Stimulated activated CD4-positive, alpha-beta T cell treated with anti-CD3 and anti-CD28 coated beads, Interleukin-4, amount 100 ng/mL, for 24 hours (primary cell): Measurements from ENCODE around the gene CST3.
"Not testable (repeated sequence)": the region's sequence is repeated elsewhere in the genome, so short reads cannot be mapped to it uniquely, and the experiment has no call there.

Source experiments
- DNase-seq: peaks from one replicate; pipeline ENCODE4 v3.0.0-alpha.2; 2020

Gene CST3

DNA sequence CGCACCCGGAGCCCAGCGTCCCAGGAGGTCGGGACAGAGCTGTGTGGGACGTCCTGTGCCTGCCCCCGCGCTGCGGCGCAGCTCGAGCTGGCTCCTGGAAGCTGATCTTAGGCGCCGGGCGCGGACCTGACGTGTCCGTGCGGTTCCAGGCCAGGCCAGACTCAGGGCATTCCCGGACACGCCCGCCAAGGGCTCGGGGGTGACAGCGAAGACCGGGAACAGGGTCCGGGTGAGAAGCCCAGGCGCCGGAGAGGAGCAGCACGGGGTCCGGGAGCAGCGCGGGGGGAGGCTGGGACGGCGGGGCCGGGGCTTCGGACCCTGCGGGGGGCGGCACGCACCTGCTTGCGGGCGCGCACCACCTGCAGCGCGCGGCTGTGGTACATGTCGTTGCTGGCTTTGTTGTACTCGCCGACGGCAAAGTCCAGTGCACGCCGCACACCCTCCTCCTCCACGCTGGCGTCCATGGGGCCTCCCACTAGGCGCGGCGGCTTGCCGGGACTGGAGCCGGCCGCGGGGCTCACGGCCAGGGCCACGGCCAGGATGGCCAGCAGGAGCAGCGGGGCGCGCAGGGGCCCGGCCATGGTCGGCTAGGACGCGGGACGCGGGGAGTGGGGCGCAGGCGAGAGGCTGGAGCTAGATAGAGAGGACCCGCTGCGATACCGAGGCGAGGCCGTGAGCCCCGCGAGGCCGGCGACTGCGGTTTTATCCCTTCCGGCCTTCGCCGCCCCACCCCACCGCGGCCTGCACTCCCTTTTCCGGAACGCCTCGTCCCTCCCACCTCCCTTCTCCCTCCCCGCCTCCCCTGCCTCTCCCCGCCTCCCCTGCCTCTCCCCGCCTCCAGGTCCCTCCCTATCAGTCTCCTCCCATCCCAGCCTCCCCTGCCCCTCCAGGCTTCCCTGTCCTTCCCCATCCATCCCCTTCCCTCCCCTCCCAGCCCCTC is at the start of gene CST3:
TSS of gene CST3 (minus strand) at position 674 of the 940 bp plus-strand sequence. CDS start at position 581, 93 bp downstream.
- no peak for DNase-seq

DNA sequence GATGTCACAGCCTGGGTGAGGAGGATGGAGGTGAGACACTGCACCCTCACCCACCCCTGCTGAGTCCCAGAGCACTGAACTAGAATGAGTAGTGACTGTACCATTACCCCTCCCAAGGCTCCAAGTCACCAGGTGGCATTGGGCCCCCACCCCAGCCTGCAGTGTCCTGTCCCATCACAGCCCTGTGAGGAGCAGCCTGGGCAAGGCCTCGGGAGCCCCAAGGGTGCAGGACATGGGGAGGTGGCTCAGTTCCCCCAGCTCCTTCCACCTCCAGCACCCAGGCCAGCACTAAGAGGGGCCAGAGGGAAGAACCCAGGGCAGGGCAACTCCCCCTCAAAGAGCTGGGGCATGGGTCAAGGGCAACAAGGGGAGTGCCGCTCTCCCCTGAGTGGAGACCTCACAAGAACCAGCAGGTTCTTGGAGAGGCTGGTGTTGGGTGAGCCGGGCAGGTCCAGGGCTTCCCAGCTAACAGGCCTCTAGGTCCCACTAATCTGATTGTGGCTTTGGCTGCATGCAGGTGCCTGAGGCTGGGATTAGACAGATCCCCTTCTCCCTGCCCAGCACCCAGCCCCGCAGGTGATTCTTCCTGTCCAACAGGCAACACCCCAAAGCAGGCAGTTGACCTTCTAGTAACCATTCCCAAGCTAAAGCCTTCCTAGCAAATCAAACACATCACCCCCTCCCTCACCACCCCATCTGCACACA is 48.4 kb upstream of the CST3 start:
- no peak for DNase-seq

DNA sequence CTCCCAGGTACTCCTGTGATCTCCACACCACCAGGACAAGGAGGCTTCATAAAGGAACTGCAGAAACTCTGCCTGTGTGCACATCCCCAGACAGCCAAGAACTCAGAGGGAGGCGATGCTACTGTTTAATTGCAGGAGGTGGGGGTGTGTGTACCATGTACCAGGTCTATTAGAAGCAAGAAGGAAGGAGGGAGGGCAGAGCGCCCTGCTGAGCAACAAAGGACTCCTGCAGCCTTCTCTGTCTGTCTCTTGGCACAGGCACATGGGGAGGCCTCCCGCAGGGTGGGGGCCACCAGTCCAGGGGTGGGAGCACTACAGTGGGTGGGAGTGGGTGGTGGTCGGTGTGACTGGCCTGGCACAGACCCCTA is 47.8 kb upstream of the CST3 start:
- DNase-seq, result not testable (repeated sequence)

GRCh38 chr20:23684261-23684660 is 46.5 kb upstream of the CST3 start:
- DNase-seq, result no peak

DNA sequence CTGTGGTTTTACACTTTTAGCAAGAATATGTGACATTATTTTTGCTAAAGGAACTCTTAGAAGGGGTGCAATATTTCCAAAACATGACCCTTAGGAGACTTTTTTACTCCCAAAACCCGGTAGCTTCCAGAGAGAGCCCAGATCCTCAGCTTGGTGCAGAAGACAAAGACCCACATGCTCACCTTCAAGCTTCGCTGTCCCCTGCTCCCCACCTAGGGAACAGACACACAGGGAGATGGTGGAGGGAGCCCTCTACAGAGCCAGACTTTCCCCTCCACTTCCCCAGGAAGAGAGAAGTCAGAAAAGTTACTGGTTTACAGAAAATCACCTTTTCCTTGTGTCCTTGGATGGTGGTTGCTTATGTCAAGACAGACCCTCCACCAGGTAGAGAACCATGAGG is 46.1 kb upstream of the CST3 start:
- no peak for DNase-seq

GRCh38 chr20:23683281-23683680 is 45.5 kb upstream of the CST3 start:
- no peak for DNase-seq

DNA sequence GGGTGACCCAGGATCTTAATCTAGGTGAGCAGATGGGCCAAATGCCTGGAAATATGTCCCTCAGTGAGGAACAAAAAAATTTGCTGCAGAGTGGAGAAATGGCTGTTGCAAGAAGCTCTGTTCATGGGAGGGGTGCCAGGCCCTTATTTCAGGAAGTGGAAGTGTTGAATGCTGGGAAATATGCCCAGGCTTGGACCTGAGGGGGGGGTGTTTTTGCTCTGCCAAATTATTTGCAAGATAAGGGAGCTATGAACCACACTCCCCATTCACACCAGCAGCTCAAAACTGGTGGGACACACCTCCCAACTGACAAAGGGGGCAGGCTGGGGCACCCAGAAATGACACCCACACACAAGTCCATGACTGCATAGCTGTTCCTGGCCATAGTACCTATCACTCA is 42.4 kb upstream of the CST3 start:
- no peak for DNase-seq

- DNase-seq, result no peak
Observed at GRCh38 chr20:23679133-23680092, 41.7 kb upstream of the CST3 start.

GRCh38 chr20:23673209-23673608 is 35.5 kb upstream of the CST3 start:
- no peak for DNase-seq

DNA sequence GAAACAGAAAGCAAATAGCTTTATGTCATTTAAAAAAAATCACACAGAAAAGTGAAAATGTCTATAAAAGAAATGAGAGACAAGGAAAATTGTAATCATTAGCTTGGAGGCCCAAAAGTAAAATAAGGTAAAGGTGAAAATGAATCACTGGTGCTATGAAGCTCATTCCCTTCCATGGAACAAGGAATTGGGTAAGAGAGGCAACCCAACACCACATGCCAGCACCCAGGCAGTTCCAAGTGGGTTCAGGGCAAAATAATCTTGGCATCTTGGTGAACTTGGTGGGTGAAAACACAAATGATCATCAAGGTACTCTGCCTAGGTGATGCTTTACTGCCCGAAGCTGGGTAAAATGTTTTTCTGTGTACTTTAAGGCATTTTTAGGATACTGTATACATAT is 34.4 kb upstream of the CST3 start:
- no peak for DNase-seq

DNA sequence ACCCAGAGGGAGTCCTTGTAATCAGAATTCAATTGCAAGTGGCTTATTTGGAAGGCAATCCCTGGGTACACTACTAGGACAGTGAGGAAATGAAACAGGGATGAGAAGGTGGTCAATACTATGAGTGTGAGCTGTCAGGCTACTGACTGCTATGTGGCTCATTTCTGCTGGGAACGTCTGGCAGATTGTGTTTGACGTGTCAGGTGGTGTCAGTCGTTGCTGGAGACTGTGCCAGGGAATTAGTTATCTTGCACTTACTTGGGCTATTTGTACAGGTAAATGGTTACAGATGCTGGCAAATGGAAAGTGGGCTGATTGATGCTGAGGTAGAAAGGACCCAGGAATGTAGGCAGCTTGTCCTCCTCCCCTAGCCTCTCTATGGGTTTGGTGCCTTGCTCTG is 33.7 kb upstream of the CST3 start:
- DNase-seq, result no peak

DNA sequence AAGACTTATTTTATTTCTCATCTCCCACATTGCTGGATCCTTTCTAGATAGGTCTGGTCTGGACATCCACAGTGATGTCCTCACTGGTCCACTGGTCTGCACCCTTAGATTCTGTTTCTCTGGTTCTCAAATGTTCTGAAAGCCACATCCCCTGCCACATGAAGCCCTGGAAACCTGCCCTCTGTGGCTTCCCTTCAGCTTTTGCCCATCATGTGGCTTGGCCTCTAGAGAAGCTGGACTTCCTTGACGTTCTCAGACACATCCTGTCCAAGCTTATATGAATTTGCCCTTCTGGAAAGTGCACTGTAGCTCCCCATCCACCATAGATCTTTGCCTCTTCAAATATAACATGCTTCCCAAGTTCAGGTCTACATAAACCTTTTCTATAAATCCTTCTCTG is 32.6 kb upstream of the CST3 start:
- DNase-seq, result no peak

- DNase-seq, result no peak
Observed at GRCh38 chr20:23669866-23670265, 32.1 kb upstream of the CST3 start.

GRCh38 chr20:23669327-23669726 is 31.6 kb upstream of the CST3 start:
- no peak for DNase-seq

- peak; percentile 39 for DNase-seq
Observed at GRCh38 chr20:23668477-23668951, 30.8 kb upstream of the CST3 start.

- no peak for DNase-seq
Observed at GRCh38 chr20:23667666-23668065, 29.9 kb upstream of the CST3 start.

- DNase-seq, result no peak
Observed at GRCh38 chr20:23666698-23667097, 28.9 kb upstream of the CST3 start.

GRCh38 chr20:23666189-23666588 is 28.4 kb upstream of the CST3 start:
- DNase-seq, result no peak

GRCh38 chr20:23664954-23665353 is 27.2 kb upstream of the CST3 start:
- DNase-seq, result no peak

DNA sequence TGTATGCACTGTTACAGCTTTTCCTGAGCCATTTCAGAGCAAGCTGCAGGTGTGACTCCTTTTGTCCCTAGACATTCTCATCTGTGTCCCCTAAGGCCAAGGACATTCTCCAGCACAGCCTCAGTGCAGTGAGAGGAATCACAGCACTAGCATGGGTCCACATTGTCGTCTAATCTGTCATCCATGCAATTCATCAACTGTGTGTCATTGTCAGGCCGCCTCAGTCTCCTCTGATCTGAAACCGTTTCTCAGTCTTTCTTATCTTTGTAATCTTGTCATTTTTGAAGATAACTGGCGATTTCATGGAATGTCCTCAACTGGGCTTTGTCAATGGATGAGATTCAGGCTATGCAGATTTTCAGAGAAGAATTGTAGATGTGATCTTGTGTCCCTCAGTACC is 26.3 kb upstream of the CST3 start:
- DNase-seq, result not testable (repeated sequence)

- DNase-seq, result no peak
Observed at GRCh38 chr20:23663180-23663579, 25.4 kb upstream of the CST3 start.

- DNase-seq, result no peak
Observed at GRCh38 chr20:23662276-23662870, 24.6 kb upstream of the CST3 start.
